Jurkat, Clone E6-1 (cell line): Measurements from ENCODE around the gene FNDC7. TPM values are rescaled to one million over a fixed set of nuclear protein-coding genes. Genes with fewer than 3 reads are reported as not detected.
"Not testable (repeated sequence)": the region's sequence is repeated elsewhere in the genome, so short reads cannot be mapped to it uniquely, and the experiment has no call there.

Source experiments
- DNase-seq: peaks from one replicate; pipeline ENCODE4 v3.0.0-alpha.2; 2011; ENCODE audit warnings: low read depth, low spot score
- H3K4me3 ChIP-seq: 2 replicates; pipeline ENCODE4 v1.5.1; 2011; ENCODE audit warnings: mild to moderate bottlenecking, low read length, control low read depth, moderate library complexity
- polyA plus RNA-seq: library from polyadenylated mRNA; unstranded; fragments of >200 nt; gene quantifications from one replicate; pipeline ENCODE4 v1.2.1, GENCODE V29; 2012; ENCODE audit warnings: missing spikeins; ENCODE audit not compliant: insufficient read length, insufficient read depth

The FNDC7 gene, protein sequence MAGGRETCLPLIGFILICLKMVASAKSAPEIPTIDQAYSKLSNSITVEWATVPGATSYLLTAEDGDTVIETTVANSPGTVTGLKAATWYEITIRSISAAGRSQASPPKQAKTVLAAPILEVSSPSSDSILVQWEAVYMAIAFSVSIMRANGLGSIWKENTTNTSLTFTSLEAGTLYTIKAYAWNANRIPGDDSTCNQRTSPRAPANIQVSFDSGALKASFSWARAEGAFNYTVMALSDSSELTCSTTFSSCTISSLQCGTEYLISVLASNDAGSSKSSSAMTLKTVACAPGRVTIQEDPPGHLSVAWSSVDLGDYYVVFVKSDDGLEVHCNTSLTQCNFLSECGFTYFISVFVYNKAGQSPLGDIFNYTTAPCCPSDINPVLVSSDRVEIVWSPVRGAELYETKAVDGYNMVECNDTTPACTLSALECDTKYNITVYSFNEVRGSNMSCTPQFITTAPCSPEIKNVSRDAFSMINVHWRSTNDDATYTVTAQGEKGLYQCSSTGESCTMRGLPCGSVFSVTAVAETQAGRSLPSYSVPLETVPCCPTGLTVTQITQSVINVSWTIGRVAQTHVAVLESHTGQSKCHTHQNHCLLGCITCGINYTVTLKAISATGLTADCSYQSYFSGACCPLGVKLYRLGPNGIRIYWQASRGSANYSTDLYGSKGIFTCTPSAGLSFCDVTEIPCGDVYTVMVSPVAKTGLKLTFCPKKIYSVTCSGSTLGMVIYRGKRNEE
- polyA plus RNA-seq: not detected

DNA sequence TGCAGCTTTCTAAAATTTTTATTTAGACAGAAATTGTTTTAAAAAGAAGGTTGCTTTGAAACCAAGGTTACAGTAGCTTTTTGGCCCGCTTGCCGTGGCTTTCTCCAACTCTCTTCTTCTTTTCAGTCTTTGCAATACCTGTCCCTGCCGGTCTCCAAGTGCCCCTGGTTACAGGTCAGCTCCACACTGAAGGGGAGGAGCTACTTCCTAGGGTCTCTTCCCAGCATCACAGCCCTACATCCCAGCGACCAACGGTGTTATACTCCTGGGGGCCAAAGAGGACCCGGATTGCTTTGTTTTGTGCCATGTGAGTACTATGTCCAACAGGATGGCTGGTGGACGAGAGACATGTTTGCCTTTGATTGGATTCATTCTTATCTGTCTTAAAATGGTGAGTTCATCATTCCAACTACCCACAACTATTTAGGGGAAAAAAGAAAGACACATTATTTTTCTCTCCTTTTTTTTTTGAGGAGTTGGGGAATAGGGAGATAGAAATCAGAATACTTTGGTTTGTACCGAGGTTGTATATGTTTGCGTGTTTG lies at the start of gene FNDC7:
TSS of gene FNDC7 (plus strand) at position 303 of the 545 bp plus-strand sequence. CDS start at position 329, 26 bp downstream.
- H3K4me3 ChIP-seq: no peak within 1 kb of the TSS

GRCh38 chr1:108663074-108663473 lies 49.6 kb upstream of the FNDC7 start:
- DNase-seq: no peak

More for the DNA sequence above, at the start of gene FNDC7:
- no peak for DNase-seq

GRCh38 chr1:108664481-108664880 lies 48.2 kb upstream of the FNDC7 start:
- no peak for DNase-seq
- no peak overlapping the region for H3K4me3 ChIP-seq

More at GRCh38 chr1:108663074-108663473, 49.6 kb upstream of the FNDC7 start:
- H3K4me3 ChIP-seq: no peak overlapping the region

GRCh38 chr1:108665067-108665466 lies 47.6 kb upstream of the FNDC7 start:
- DNase-seq: no peak
- no peak overlapping the region for H3K4me3 ChIP-seq

GRCh38 chr1:108665771-108666170 lies 46.9 kb upstream of the FNDC7 start:
- no peak overlapping the region for H3K4me3 ChIP-seq
- DNase-seq: no peak

- DNase-seq, H3K4me3 ChIP-seq: not testable (repeated sequence)
These were observed 45.3 kb upstream of the FNDC7 start for GRCh38 chr1:108667422-108667821.

GRCh38 chr1:108668777-108669176 lies 43.9 kb upstream of the FNDC7 start:
- DNase-seq: no peak

GRCh38 chr1:108669679-108670078 lies 43.0 kb upstream of the FNDC7 start:
- no peak overlapping the region for H3K4me3 ChIP-seq
- DNase-seq: no peak

More at GRCh38 chr1:108668777-108669176, 43.9 kb upstream of the FNDC7 start:
- no peak overlapping the region for H3K4me3 ChIP-seq

- DNase-seq: no peak
- H3K4me3 ChIP-seq: no peak overlapping the region
These were observed 42.5 kb upstream of the FNDC7 start for GRCh38 chr1:108670131-108670773.

DNA sequence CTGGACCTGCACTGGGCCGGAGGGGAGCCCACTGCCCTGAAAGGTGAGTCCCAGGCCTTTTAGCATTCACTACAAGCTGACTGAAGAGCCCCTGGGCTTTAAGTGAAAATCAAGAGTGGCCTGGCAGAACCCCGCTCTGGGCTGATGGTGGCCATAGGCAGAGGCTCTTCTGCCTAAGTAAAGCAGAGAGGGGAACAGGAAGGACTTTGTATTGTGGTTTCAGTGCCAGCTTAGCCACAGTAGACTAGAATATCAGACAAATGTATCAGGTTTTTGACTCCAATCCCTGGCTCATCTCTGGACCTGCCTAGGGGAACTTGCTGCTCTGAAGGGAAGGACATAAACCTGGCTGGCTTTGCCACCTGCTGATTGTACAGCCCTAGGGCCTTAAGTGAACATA lies 41.6 kb upstream of the FNDC7 start:
- H3K4me3 ChIP-seq: no peak overlapping the region
- DNase-seq: no peak

DNA sequence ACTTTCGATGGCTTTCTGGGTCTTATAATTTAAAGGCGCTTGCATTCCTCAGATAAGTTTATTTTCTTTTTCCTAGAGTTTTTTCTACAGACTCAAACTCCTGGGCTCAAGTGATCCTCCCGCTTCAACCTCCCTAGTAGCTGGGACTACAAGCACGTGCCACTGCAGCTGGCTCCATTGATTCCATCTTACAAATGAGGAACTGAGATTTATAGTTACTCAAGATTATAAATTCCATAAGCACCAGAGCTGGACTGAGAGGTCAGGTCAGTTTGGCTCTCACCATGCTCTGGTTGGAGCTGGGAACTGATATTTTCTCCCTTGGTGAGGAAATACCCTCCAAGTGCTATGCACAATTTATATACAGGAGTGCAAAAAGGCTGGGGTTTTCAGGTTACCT lies 34.0 kb upstream of the FNDC7 start:
- no peak for DNase-seq
- no peak overlapping the region for H3K4me3 ChIP-seq

- no peak for DNase-seq
- no peak overlapping the region for H3K4me3 ChIP-seq
These were observed 33.0 kb upstream of the FNDC7 start for GRCh38 chr1:108679586-108680213.

DNA sequence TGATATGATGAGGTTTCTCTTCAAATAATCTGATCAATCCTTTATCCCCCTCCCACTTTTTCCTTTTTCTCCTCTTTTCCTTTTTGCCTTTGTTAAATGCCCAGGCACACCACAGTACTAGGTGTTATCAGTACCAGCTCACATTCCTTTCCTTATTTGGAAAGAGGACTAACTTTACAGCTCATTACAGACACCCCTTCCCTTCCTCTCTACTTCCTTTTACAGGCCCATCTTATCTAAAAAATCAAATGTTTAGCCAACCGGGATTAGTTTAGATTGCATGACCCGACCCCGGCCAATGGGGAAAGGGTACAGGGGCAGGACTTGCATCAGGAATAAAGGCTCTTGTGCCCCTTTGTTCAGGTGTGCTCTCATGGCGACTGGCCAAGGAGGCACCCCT lies 31.0 kb upstream of the FNDC7 start:
- DNase-seq, H3K4me3 ChIP-seq: not testable (repeated sequence)

GRCh38 chr1:108685529-108685928 lies 27.2 kb upstream of the FNDC7 start:
- no peak for DNase-seq
- H3K4me3 ChIP-seq: no peak overlapping the region

DNA sequence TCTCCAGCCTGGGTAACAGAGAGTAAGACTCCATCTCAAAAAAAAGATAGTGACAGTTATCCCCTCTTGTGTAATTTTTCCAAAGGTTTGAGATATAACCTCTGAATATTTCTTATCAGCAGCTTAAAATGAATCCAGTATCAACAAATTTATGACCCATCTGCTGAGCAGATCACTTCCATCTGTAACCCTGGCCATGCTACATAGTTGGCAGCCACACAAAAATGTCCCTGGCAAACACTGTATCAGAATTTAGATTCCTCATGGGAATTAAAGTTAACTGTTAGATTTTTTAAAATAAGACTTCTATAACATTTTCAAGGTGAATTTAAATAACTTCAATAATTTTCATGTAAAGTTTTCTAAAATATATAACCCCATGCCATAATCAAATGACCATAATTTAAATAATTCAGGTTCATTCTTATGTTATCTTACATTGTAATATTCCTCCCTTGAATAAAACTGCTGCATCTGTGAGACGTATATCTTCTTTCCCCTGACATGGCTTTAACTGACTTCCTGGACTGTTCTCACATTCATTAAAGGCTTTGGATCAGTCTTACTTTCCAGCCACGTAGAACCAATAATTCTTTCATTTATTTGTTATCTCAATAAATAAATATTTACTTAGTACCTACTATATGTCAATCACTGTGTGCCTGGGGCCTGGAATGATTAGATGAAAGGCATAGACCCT lies 25.9 kb upstream of the FNDC7 start:
- H3K4me3 ChIP-seq: no peak overlapping the region
- DNase-seq: no peak

- DNase-seq: no peak
- peak overlapping the region; percentile 87 for H3K4me3 ChIP-seq
These were observed 21.4 kb upstream of the FNDC7 start for GRCh38 chr1:108691128-108691941.

DNA sequence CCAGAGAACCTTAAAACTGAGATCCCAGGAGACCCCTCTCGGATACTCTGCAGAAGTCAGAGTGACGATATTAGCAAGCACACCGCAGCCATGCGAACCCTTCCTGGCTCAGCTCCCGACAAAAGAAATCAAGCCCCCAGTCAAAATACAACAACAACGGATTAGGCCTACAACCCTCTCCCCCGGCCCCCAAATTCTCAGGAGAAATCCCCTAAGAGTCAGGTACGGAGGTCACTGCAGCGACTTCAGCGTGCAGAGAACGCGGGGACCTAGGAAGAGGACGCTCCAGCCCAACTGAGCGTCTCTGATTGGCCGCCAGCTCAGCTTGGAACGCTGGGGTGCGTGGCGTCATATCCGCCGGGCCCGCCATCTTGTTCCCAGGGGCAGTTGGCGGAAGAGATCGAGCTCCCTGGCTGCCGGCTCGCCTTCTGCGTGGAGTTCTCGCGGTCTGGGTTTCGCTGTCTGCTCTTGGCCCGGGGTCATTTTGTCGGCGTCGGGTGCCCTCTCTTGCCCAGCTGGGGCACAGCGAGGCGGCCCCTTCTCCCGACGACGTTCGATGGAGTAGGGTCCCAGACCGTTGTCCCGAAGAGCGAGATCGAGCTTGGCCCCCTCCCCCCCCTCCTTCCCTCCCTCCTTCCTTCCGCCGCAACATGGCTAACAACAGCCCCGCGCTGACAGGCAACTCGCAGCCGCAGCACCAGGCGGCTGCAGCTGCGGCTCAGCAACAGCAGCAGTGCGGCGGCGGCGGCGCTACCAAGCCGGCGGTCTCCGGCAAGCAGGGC lies 20.6 kb upstream of the FNDC7 start, which contains the start of gene PRPF38B:
TSS of gene PRPF38B (plus strand) at position 369 of the 782 bp plus-strand sequence. CDS start at position 651, 282 bp downstream.
- peak; percentile 92 for DNase-seq
- peak within 1 kb of the TSS; percentile 87 for H3K4me3 ChIP-seq
